Stimulated activated CD8-positive, alpha-beta memory T cell treated with anti-CD3 and anti-CD28 coated beads, Interleukin-12 subunit alpha, Interleukin-12 subunit beta, amount 100 ng/mL, for 24 hours (primary cell): ENCODE data around the gene UCP1.

Experiments used
- DNase-seq: peaks from one replicate; pipeline ENCODE4 v3.0.0-alpha.2; 2020; ENCODE audit errors: extremely low read depth

UCP1 gene, protein sequence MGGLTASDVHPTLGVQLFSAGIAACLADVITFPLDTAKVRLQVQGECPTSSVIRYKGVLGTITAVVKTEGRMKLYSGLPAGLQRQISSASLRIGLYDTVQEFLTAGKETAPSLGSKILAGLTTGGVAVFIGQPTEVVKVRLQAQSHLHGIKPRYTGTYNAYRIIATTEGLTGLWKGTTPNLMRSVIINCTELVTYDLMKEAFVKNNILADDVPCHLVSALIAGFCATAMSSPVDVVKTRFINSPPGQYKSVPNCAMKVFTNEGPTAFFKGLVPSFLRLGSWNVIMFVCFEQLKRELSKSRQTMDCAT

DNA sequence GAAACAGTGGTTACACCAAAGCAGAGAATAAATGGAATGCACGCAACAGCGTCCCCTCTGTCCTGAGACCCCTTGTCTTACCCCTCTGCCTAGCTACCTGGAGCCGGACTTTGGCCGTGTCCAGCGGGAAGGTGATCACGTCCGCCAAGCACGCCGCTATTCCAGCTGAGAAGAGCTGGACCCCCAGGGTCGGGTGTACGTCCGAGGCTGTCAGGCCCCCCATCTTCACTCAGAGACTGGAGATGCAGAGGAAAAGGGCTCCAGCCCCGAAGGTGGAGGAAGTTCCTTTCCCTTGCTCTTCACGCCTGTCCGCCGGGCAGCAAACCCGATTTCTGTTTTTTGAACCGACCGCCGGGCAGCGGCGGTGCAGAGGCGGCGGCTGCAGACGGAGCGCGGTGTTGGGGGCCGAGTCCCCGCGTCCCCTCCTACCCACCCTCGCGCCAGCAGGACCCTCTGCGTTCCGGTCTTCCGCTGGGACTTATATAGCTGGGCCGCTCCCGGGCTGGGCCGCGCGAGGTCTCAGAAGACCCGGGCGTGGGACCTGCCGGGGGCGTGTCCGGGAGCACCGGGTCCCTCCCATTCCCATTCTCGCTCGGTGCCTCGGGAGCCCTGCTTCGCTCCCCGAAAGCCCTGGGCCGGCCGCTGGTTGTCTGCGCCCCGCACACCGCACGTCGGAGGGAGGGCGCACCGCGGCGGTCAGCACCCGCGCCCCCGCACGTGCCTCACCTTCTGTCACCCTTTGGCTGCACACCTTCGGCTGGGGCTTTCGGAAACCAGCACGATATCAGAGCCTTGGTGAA lies at the start of gene UCP1:
Gene UCP1, minus strand, starts transcription at position 455 of the 800 bp plus-strand sequence. Its CDS starts 232 bp downstream, at position 223.
- no peak for DNase-seq

DNA sequence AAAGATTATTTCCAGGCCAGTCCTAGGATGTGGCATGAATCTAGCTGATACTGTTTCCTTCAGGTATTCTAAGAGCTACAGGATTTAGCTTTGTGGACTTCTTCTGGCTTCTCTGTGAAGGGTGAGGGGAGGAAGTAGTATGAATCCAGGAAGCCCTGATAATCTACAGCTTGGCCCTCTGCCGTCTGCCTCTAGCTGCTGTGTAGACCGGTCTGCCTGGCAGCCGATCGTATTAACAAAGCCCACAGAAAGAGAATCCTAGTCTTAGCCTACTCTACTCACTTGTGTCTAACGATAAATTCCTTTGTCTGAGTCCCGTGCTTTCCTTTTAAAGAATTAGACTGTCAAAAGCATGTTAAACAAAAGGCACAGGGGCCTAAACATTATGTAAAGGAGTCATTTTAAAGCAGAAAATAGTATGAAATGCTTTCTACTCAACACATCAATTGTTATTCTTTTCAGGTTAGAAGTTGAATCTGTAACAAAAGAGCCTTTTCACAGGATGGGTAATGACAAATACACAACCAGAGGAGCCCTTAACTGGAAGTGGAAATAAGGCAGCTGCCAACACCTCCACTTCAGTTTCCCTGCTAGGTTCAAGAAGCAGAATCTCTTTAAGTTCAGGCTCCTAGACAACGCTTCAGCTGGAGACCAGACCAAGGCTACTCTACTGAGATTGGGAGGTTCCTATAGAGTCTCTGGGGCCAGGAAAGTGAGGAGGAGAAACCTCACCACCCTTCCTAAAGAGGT lies 48.9 kb upstream of the UCP1 start:
- no peak for DNase-seq

DNA sequence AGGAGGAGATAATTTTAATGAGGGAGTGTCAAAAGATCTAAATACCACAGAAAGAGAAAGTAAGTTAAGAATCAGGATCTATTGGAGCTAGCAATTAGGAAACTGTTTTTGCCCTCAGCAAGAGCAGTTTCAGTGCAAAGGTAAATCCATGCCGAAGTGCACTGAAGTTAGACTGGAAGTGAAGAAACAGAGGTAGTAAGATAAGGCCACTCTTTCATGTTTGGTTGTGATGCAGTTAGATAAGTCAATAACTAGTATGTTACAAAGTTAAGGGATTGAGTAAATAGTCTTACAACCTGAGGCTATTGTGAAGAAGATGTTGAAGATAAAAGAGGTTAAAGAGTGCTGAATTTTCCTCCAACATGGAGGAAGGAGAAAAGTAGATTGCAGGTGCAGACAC lies 46.7 kb upstream of the UCP1 start:
- no peak for DNase-seq

DNA sequence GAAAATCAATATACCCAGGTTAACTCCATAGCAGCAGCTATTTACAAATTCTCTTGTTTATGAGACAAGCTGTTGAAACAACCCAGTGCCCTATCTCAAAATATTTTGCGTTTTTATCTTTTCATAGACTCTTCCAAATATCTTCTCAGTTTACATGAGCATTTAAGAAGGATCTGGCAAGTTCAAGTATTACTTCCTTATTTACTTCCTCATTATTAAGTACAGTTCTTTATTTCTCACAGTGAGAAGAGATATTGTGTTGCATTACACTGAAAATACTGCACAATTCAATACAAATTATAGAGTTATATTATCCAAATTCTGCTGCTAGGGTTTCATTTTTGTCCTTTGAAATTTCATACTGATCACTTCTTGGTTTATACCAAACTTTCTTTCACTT lies 43.6 kb upstream of the UCP1 start:
- DNase-seq, result no peak

DNA sequence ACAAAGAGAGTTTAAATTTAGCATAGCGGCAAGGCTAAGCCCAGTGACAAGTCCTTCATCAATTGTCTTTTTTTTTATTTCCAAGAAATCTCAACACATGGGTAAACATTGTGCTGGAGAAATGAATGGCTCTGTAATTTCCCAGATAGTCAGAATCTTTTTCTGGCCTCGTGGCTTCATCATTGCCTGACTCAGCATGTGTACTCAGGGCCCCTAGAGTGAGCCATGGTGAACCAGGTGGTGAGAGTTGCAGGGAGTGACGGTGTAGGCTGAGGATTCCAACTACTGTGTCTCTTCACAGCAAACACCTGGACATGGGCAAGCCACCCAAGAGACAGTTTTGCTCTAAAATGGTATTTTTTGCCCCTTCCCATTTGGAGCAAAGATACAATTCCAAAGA lies 43.1 kb upstream of the UCP1 start:
- DNase-seq, result no peak

DNA sequence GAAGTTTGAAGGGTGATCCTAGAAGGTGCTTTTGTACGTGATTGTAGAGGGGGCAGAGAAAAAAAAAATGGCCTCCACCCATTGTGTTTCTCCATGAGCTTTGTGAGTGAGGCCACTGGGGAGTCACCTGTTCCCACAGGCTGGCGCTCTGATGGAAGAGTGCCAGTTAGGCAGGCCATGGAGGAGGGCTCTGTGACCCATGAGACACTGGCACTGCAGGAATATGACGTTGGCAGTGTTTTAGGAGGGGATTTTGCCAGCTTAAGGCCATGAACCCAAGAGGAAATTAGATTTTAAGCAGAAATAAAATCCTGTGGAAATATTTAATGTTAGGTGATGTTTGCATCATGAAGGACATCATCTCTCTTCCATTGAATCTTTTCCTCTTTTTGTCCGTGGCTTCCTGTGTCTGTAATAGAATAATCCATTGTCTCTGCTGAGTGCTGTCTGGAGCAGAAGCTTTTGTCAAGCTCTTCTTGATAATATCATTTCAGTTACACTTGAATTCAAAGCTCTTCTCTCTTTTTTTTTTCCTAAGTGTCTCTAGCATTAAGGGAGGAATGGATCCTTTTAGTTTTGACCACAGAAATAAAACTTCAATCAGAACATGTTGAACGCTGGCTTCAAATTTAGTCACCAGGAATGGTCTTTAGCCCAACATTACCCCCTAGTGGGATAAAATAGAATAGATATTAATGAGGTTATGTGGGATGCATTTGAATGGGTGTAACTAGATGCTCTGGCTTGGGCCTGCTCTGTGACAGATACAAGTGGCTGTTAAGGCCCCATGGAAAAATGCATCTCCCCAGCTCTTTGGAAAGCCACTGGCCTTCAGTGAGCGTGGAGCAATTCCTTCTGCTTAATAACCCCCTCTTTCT lies 41.0 kb upstream of the UCP1 start:
- DNase-seq, result no peak

DNA sequence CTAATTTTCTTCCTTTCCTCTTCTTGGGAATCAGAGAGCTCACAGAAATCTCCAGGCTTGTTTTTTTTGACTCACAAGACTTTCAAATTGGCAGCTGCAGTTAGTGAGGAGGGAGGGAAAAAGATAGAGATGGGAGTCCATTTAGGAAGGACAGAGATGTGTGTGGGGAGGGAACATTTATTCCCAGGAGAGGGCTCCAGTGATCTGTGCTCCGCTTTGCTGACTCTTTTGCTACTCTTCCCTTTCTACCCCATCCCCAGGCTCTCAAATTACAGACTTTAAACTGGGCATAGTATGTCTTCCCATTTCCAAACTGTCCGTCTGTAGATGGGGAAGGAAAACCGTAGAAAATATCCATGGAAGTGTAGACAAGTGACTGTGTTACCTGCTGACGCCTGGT lies 39.1 kb upstream of the UCP1 start:
- no peak for DNase-seq

DNA sequence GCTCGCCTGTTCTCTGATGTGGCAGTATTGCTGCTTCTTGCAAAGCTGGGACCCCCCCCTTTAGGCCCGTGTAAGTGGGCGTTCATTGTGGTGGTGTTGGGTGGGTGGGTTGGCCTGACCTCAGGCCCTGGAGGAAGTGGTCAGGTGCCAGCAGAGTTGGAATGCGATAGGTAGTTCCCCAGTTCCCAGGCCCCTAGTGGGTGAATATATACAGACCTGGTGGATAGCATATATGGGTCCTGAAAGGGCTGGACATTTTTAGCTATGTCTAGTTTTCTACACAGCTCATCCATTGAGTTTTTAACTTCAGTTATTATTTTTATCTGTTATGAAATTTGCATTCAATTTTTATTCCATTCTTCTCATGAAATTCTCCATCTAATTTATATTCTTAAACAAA lies 35.8 kb upstream of the UCP1 start:
- DNase-seq, result no peak

DNA sequence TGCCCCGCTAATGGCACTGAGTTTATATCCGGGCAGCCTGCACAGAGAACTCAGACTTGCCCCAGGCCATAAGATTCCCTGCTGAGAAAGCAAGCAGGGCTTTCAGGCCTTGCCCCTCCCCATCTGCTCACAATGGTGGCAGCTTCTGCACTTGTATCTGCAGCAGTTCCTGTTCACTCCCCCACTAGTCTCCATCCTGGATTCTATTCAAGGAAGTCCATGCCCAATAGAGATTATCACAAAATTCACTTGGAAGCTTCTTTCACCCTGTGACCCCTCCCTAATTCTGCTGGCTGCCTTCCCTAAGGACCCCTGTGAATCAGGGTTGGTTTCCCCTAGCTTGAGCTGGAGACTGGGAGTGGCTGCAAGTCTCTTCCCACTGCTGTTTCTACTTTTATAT lies 34.5 kb upstream of the UCP1 start:
- no peak for DNase-seq

DNA sequence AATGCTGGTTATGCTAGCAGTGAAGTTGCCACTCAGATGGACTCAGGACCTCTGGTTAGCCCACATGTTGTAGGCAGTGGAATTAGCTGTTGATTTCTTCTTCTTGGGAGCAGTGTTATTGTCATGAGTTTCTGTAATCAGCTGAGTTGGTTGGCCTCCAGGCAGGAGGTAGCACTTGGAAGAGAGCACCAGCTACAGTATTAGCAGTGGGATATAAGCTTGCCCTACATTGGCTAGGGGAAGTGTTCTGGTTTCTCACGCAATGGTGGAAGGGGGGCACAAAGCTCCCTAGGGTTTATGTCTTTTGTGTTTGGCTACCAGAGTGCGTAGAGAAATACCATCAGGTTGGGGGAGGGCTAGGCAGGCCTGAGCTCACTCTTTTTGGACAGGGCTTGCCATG lies 34.0 kb upstream of the UCP1 start:
- no peak for DNase-seq

DNA sequence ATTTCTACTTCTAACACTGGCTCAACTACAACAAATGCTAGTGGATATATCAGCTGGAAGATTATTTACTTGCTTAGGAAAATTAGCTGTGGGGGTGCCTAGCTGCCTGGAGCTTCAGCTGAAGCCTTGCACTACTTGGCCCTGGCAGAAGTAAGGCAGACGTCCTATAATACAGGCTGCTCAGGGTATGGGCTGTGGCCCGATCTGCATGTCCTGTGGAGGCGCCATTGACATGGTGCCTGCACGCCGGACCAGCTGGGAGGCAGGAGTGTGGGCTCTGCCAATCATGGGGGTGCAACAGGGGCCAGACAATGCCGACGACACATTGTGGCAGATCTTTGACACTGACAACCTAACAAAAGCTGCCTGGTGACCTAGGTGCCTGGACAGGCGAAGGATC lies 31.6 kb upstream of the UCP1 start:
- no peak for DNase-seq

DNA sequence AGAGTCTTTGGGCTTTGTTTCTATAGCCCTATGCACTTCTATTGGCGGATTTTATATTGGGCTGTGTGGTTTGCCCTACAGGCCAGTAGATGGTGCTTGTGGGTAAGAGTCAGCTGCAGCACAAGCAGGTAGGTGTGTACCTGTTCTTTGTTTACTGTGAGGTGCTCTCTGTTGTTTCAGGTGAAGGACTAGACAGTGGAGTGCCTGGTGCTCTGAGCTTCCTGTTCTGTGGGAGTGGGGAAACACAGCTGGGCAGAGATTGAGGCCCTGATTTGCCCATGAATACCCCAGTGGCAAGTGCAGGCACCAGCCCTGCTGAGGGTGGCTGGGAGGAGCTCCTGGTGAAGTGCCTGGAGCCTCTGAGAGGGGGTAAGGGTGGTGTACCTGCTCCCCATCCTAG lies 26.3 kb upstream of the UCP1 start:
- DNase-seq, result no peak

DNA sequence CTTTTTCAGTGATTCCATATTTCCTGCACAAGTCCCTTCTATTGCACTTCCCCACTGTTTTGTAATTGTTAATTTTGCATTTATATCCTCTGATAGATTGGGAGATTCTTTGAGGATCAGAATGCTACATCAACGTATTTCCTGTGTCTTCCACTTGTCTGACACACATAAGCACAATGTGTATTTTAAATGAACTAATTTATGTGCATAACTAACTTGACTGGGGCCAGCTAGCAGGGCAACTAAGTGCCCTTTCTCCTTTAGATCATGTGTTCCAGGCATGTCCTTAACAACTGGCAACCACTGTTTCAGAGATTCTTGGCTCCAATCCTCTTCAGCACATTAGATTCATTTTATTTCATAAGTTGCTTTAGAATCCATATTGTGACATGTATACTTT lies 15.7 kb upstream of the UCP1 start:
- no peak for DNase-seq

DNA sequence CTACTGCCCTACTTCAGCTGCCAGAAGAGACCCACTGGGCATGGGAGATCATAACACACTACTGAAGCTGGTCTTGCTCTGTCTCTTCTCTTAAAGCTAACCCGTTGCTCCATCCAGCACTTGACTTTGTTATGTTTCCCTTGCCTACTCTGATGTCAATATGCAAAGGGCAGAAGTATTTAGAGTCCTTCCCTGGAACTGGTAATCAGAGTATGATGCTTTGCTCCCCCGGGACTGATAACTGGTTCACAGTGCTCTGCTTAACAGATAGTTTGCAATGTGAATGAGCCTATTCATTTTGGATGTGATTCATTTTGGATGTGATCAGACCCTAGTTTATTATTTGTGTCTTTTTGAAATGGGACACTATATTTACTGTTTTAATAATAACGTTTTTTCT lies 12.3 kb upstream of the UCP1 start:
- no peak for DNase-seq

DNA sequence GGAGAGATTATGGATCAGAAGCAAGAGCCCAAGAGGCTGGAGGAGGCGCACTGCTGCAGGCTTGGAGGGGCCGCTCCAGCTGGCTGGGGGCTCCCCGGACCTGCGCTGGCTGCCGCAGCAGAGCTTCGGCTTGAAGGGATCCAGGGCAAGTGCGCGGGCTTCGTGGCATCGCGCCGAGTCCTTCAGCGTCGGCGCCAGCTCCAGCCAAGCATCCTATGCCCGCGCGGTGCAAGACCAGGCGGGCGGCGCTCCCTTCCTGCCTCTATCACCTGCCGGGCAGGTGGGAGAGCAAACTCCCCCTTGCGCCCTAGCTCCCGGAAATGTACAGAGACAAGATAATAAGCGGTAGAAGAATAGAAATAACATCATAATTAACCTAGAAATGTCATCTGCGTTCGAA lies 10.5 kb upstream of the UCP1 start:
- DNase-seq, result no peak

DNA sequence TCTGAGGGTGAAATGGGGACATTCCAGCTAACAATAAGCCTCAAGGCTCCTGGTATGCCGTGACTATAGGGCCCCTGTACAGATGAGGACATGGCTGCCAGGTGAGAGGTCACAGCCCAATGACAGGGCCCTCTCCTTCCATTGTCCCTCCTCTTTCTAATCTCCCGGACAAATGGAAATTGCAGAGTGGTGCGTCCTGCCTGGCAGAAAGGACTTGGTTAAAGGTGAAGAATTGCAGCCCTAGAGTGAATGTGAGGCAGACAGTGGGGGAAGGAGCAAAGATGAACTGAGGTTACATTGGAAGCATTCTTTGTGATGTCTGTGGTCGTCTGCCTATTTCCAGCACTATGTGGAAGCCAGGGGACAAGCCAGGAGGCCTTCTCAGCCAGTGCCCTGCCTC lies 6.7 kb upstream of the UCP1 start:
- DNase-seq, result no peak

DNA sequence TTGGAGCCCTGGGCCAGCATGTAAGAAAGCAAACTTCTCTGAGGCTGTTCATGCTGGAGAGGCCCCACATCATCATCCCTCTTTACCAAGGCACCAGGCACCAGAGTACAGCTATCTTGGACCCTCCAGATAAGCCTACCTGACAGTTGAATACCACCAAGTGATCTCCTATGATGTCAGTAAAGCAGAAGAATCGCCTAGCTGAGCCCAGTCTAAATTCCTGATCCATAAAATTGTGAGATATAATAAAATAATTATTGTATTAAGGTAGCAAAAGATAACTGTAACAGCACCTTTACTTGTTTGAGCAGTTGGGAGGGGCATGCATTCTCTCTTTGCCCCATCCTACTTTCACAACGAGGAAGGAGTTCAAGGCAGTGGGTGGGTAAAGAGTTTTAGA lies 2.9 kb upstream of the UCP1 start:
- no peak for DNase-seq

DNA sequence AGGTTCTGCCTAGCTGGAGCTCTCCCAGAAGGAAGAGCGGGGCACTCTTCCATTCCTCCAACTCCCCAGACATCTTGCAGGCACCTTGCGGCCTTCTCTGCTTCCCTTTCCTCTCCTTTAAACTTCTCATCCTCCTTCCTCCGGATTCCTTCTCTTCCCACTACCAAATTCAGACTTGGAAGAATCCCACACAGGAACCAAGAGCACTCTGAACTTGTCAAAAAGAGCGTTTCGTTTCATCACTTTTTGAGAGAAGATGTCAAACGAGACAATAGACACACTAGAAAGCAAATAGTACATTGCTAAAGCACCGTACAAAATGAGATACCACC lies 512 bp upstream of the UCP1 start:
- no peak for DNase-seq

DNA sequence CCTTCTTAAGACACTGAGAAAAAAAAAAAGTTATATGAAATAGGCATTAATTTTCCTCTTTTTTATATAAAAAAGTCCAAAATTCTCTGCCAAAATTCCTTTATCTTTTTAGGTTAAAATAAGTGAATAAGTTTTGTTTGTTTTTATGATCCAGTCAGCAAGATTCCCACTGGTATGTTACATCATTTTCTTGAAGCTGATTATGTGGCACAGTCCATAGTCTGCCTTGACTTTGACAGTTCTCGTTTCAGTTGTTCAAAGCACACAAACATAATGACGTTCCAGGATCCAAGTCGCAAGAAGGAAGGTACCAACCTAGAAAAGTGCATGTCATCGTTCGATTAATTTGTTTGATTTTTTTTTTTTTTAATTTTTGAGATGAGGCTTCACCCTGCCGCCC lies 9.1 kb downstream of the UCP1 start:
- no peak for DNase-seq

DNA sequence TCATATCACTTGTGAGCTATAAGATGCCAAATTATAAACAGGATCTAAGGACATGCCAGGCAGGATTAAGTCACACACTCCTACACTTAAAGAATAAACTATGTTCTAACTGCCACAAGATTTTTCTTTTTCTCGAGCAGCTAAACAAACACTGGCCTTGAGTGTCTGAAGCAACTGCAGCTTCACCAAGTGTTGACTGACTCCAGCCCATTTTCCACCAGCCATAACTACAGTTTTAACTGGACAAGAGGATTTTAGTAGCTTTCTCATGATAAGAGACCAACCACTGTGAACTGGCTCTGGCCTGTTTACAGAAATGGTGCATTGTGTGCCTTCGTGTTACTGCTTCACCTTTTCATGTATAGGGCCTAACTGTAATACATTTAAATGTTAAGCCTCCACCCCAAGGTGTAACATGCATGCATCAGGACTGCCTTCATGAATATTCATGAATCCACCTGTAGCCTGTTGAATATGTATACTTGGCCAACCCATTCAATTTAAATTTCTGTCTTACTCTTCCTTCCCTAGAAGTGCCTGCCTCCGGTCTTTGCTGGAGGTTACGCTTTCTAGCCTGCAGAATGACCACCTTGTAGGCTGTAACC lies 10.8 kb downstream of the UCP1 start:
- no peak for DNase-seq

DNA sequence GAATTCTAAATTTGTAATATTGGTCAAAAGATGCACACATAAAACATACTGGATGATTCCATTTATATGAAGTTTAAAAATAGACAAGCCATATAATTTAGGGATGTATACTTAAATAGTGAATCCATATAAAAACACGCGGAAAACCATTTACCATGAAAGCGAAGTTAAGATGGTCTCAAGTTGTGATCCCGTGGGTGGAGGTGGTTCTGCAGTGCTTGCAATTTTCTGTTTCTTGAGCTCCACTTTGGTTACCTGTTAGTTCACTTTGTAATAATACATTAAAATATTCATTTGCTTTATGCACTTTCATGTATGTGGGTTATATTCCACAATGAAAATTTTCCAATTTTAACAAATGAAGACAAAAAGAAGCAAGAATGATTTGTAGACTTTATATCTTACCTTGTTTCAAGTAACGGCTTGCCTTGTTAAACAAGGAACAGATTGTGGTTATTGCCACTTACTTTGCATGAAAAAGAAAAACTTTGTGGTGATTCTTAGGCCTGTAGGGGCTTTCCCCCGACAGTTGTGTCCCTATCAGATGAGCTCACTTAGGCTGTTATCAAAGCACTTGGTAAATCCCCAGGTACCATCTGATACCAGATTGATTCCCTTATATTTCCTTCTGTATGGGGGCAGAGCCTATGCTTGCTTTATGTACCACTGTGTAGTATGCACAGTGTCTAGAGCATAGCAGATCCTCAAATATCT lies 12.2 kb downstream of the UCP1 start:
- no peak for DNase-seq
